A673 (cell line): ENCODE measurements around the gene PPM1E. TPM values are rescaled to one million over a fixed set of nuclear protein-coding genes. Genes with fewer than 3 reads are reported as not detected.

Experiments used
- BruUV-seq: library from RNA; stranded (reverse); fragments of 400-500 nt; replicated peaks from 2 replicates; lab custom pipeline; 2021; lab: Mats Ljungman, UMichigan
- CTCF ChIA-PET: fragments of 300-600 bp; sonication (Branson Sonifier 250); formaldehyde crosslinking; loops from one replicate; lab custom pipeline; 2022; ENCODE audit warnings: antibody characterized with exemption; lab: Charles Lee
- POLR2A ChIA-PET: fragments of 300-600 bp; sonication (Branson Sonifier 250); formaldehyde crosslinking; loops from one replicate; lab custom pipeline; 2022; ENCODE audit warnings: antibody characterized with exemption; ENCODE audit not compliant: low non-redundant PET; lab: Charles Lee
- DNase-seq: peaks from one replicate; pipeline ENCODE4 v3.0.0-alpha.2; 2015; ENCODE audit warnings: low spot score
- H3K27ac ChIP-seq: fragments of 200-600 bp; sonication (generic); 2 replicates; pipeline ENCODE4 v1.5.1; 2016; ENCODE audit warnings: mixed run types, low read depth, mild to moderate bottlenecking, mixed read lengths, antibody characterized with exemption, low read length; ENCODE audit not compliant: poor library complexity, severe bottlenecking
- H3K27me3 ChIP-seq: fragments of 200-600 bp; sonication (generic); replicated peaks from 2 replicates; pipeline ENCODE4 v1.6.1; 2017; ENCODE audit warnings: mixed run types, low read depth, mild to moderate bottlenecking, mixed read lengths, antibody characterized with exemption, low read length; ENCODE audit not compliant: insufficient read depth, poor library complexity
- H3K36me3 ChIP-seq: fragments of 200-600 bp; sonication (generic); 2 replicates; pipeline ENCODE4 v1.6.1; 2016; ENCODE audit warnings: mixed run types, mild to moderate bottlenecking, mixed read lengths, antibody characterized with exemption, low read length; ENCODE audit not compliant: insufficient read depth, poor library complexity, severe bottlenecking
- H3K4me1 ChIP-seq: fragments of 200-600 bp; sonication (generic); 2 replicates; pipeline ENCODE4 v1.6.1; 2017; ENCODE audit warnings: mixed run types, mild to moderate bottlenecking, mixed read lengths, antibody characterized with exemption, low read length; ENCODE audit not compliant: insufficient read depth, poor library complexity, severe bottlenecking
- H3K4me3 ChIP-seq: fragments of 200-600 bp; sonication (generic); 2 replicates; pipeline ENCODE4 v1.5.1; 2016; ENCODE audit warnings: low read depth, mixed run types, mild to moderate bottlenecking, mixed read lengths, low read length; ENCODE audit not compliant: poor library complexity, severe bottlenecking
- H3K9me3 ChIP-seq: fragments of 200-600 bp; sonication (generic); 2 replicates; pipeline ENCODE4 v1.6.1; 2016; ENCODE audit warnings: mixed run types, low read depth, mild to moderate bottlenecking, mixed read lengths, antibody characterized with exemption, low read length; ENCODE audit not compliant: poor library complexity, severe bottlenecking
- CTCF ChIP-seq: fragments of 300-800, 200-600 bp; sonication (generic); conservative IDR thresholded peaks from 2 replicates; pipeline ENCODE4 v1.5.1; 2017; ENCODE audit warnings: low read depth, mild to moderate bottlenecking, antibody characterized with exemption, low read length, moderate library complexity, mixed read lengths
- EZH2 ChIP-seq: fragments of 200-600 bp; sonication (generic); IDR thresholded peaks from 2 replicates; pipeline ENCODE4 v1.6.1; 2017; ENCODE audit warnings: borderline replicate concordance, low read depth, mild to moderate bottlenecking, mixed read lengths, antibody characterized with exemption, low read length; ENCODE audit not compliant: poor library complexity, severe bottlenecking
- intact Hi-C: fragments of 100-400 bp; cut with micrococcal nuclease; formaldehyde crosslinking; loops from one replicate; pipeline ENCODE4 v1.10.0; 2022; ENCODE audit not compliant: unreplicated experiment
- total RNA-seq: library from RNA; stranded (reverse); gene quantifications from 2 replicates; pipeline ENCODE4 v1.2.3, GENCODE V29; 2021

PPM1E gene
- total RNA-seq, 1 experiment from 2014 or later: 6.0 TPM

GRCh38 chr17:59002126-59002525 lies 246.5 kb downstream of the PPM1E start:
- ChIA-PET POLR2A (no interaction called here), CTCF (no interaction called here)
- TF ChIP-seq EZH2: no peak
- no peak for TF ChIP-seq CTCF
- Histone ChIP-seq H3K27ac (peak overlapping the region; percentile 66), H3K4me3 (no peak overlapping the region), H3K9me3 (no peaks in the 10 kb centered on the region), H3K36me3 (no peaks in the 10 kb centered on the region), H3K4me1 (peaks cover 30% of the 10 kb centered on the region), H3K27me3 (no peaks in the 10 kb centered on the region)
- no peak for DNase-seq
- intact Hi-C loops: no loop called here
- BruUV-seq: no TSS peak

- CTCF ChIA-PET: no interaction called here
- TF ChIP-seq CTCF (no peak), EZH2 (no peak)
- no TSS peak for BruUV-seq
- H3K4me3 ChIP-seq: no peak overlapping the region
- DNase-seq: no peak
- POLR2A ChIA-PET: no interaction called here
- peak overlapping the region; percentile 66 for H3K27ac ChIP-seq
- no peaks in the 10 kb centered on the region for H3K9me3 ChIP-seq
- no peaks in the 10 kb centered on the region for H3K27me3 ChIP-seq
- H3K36me3 ChIP-seq: no peaks in the 10 kb centered on the region
- peaks cover 30% of the 10 kb centered on the region for H3K4me1 ChIP-seq
- intact Hi-C loops: no loop called here
Measured at GRCh38 chr17:59002848-59003247, 247.2 kb downstream of the PPM1E start.

- POLR2A ChIA-PET: no interaction called here
Measured at GRCh38 chr17:59003860-59004259, 248.2 kb downstream of the PPM1E start.

More at GRCh38 chr17:59003860-59004259, 248.2 kb downstream of the PPM1E start:
- no peak for TF ChIP-seq CTCF
- H3K27me3 ChIP-seq: no peaks in the 10 kb centered on the region
- no TSS peak for BruUV-seq
- no peaks in the 10 kb centered on the region for H3K36me3 ChIP-seq
- intact Hi-C loops: loop anchor here (2.0 kb wide), 1 partner anchor 485 kb away; no protein-coding TSS in a partner anchor
- no peaks in the 10 kb centered on the region for H3K9me3 ChIP-seq
- H3K4me3 ChIP-seq: no peak overlapping the region
- no peak for DNase-seq
- CTCF ChIA-PET: interaction anchor here (0.7 to 1.5 kb wide), 4 partner anchors 38 to 416 kb away, joined by 4 to 15 read pairs (median 6); no protein-coding TSS in a partner anchor
- no peak overlapping the region for H3K27ac ChIP-seq
- peaks cover 25% of the 10 kb centered on the region for H3K4me1 ChIP-seq
